K562 (cell line): Measurements from ENCODE around the gene CMIP. TPM values are rescaled to one million over a fixed set of nuclear protein-coding genes. Genes with fewer than 3 reads are reported as not detected.

Experiments used
- CBFB ChIP-seq: sonication (generic); formaldehyde crosslinking; IDR thresholded peaks from 2 replicates; pipeline ENCODE4 v1.4.0; 2020; ENCODE audit warnings: mild to moderate bottlenecking, missing genetic modification reagents
- DMBX1 ChIP-seq: fragments of 250-450 bp; sonication (Bioruptor Pico); IDR thresholded peaks from 2 replicates; pipeline ENCODE4 v1.8.0; 2022; ENCODE audit warnings: inconsistent platforms, mild to moderate bottlenecking, moderate library complexity, borderline replicate concordance
- DPF2 ChIP-seq: fragments of 450-650 bp; IDR thresholded peaks from 2 replicates; pipeline ENCODE4 v1.6.1; 2016
- MTA2 ChIP-seq: fragments of 450-650 bp; IDR thresholded peaks from 2 replicates; pipeline ENCODE4 v1.6.1; 2016; ENCODE audit warnings: low read depth
- NCOA1 ChIP-seq: fragments of 450-650 bp; IDR thresholded peaks from 2 replicates; pipeline ENCODE4 v1.6.1; 2016; ENCODE audit warnings: low read depth
- SAFB2 ChIP-seq: fragments of 200-400 bp; formaldehyde crosslinking; IDR thresholded peaks from 2 replicates; pipeline ENCODE4 v1.6.1; 2018; ENCODE audit warnings: borderline replicate concordance, low read length, low read depth, moderate library complexity; ENCODE audit not compliant: severe bottlenecking
- SMAD4 ChIP-seq: fragments of 250-450 bp; sonication (Bioruptor Pico); conservative IDR thresholded peaks from 2 replicates; pipeline ENCODE4 v1.8.0; 2021; ENCODE audit warnings: inconsistent platforms, mild to moderate bottlenecking, moderate library complexity
- ZC3H4 ChIP-seq: sonication (generic); formaldehyde crosslinking; IDR thresholded peaks from 2 replicates; pipeline ENCODE4 v1.9.0; 2021; ENCODE audit warnings: missing genetic modification reagents, borderline replicate concordance
- ZKSCAN8 ChIP-seq: fragments of 200-800 bp; sonication (Bioruptor generic); IDR thresholded peaks from 2 replicates; pipeline ENCODE4 v1.6.1; 2016; ENCODE audit warnings: missing genetic modification characterization, missing compliant biosample characterization
- ZNF24 ChIP-seq: fragments of 450-650 bp; IDR thresholded peaks from 2 replicates; pipeline ENCODE4 v1.6.1; 2016
- ZNF398 ChIP-seq: fragments of 250-450 bp; sonication (Bioruptor Pico); IDR thresholded peaks from 2 replicates; pipeline ENCODE4 v1.8.0; 2021; ENCODE audit warnings: moderate library complexity, mild to moderate bottlenecking, inconsistent platforms
- polyA plus RNA-seq, 8 experiments: library from polyadenylated mRNA; depleted of rRNA in 4 of 8; stranded (reverse) in 5 of 8; unstranded in 3 of 8; fragments of >200 nt; fragmentation: Nextera tagmentation in 2 of 8; fragmentation: Illumina TruSeq in 1 of 8; extraction: Ambion mirVana in 2 of 8; extraction: Trizol in 1 of 8; gene quantifications; 2 replicates each; pipeline versions ENCODE4 v1.2.1 to v1.2.3, GENCODE V29; 2011 to 2014; ENCODE audit warnings: inconsistent platforms in 1 of 8, missing spikeins in 1 of 8
- total RNA-seq, 7 experiments: library from RNA; depleted of rRNA in 6 of 7; stranded (reverse); fragments of >200 nt in 6 of 7; fragmentation: Illumina TruSeq in 2 of 7; extraction: Trizol in 2 of 7; gene quantifications; 2 replicates each; pipeline versions ENCODE4 v1.2.1 to v1.2.3, GENCODE V29; 2011 to 2021; ENCODE audit warnings: low replicate concordance in 1 of 7
- TF ChIP-seq, protein P1 (sequence below), 2 experiments: IDR thresholded peaks in 1 of 2; conservative IDR thresholded peaks in 1 of 2; 2 replicates each; pipeline ENCODE4 v1.6.1; 2016; ENCODE audit warnings: low read depth in 2 of 2, mild to moderate bottlenecking in 1 of 2, missing compliant biosample characterization in 1 of 2, missing genetic modification characterization in 1 of 2, moderate library complexity in 1 of 2
- TF ChIP-seq, protein P2 (sequence below), 2 experiments: fragments of 450-650 bp; IDR thresholded peaks; 2 replicates each; pipeline ENCODE4 v1.6.1; 2018; ENCODE audit warnings: mild to moderate bottlenecking in 2 of 2, low read depth in 1 of 2; ENCODE audit not compliant: partially characterized antibody in 2 of 2

Gene CMIP
- total and polyA plus RNA-seq, 9 of the 15 experiments (the other 6 are each of a cell fraction or from before 2014, with no cell fraction given) = 0.94 to 82.5 (median 10.3) TPM

DNA sequence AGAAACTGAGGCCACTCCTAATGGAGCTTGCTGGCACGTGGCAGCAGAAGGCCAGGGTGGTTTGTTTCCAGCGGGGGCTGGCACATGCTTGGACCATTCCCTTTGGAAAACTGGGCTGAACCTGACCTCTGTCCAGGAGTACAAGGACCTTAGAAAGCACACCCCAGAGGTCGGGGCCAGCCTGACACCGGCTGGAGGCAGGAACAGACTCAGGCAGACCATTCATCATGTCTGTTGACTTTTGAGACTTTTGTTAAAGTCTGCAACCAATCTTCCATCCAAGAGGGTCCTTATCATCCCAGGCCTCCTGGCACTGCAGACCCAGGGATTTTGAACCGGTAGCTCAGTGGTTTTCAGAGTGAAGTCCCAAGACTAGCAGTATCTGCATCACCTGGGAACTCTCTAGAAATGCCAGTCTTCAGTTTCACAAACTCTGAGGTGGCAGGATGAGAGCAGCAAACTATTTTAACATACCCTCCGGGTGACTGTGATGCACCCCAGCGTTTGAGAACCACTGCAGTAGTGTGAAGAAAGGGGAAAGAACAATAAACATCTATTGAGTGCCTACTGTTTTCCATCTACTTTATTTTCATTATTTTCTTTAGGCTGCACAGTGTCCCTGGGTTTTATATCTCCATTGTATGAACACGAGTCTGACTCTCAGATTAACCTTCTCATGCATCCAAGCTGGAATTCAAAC, 189.2 kb downstream of the CMIP start (continued):
- TF ChIP-seq, protein P1, sequence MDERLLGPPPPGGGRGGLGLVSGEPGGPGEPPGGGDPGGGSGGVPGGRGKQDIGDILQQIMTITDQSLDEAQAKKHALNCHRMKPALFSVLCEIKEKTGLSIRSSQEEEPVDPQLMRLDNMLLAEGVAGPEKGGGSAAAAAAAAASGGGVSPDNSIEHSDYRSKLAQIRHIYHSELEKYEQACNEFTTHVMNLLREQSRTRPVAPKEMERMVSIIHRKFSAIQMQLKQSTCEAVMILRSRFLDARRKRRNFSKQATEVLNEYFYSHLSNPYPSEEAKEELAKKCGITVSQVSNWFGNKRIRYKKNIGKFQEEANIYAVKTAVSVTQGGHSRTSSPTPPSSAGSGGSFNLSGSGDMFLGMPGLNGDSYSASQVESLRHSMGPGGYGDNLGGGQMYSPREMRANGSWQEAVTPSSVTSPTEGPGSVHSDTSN (CRISPR knock-in tag; IDR thresholded peaks at IDR 0.05; ENCODE audit: low read depth) = 0 out of 2 replicates have a peak, but pooled peaks have one; percentile 43
- TF ChIP-seq, protein P1 (tag; conservative IDR thresholded peaks at IDR 0.05; ENCODE audit: low read depth) = peak; percentile 87
- peak; percentile 97 for TF ChIP-seq ZKSCAN8 (CRISPR knock-in tag)
- peak; percentile 71 for TF ChIP-seq DPF2
- TF ChIP-seq ZNF398 (CRISPR knock-in tag) = no peak
- TF ChIP-seq, protein P2, sequence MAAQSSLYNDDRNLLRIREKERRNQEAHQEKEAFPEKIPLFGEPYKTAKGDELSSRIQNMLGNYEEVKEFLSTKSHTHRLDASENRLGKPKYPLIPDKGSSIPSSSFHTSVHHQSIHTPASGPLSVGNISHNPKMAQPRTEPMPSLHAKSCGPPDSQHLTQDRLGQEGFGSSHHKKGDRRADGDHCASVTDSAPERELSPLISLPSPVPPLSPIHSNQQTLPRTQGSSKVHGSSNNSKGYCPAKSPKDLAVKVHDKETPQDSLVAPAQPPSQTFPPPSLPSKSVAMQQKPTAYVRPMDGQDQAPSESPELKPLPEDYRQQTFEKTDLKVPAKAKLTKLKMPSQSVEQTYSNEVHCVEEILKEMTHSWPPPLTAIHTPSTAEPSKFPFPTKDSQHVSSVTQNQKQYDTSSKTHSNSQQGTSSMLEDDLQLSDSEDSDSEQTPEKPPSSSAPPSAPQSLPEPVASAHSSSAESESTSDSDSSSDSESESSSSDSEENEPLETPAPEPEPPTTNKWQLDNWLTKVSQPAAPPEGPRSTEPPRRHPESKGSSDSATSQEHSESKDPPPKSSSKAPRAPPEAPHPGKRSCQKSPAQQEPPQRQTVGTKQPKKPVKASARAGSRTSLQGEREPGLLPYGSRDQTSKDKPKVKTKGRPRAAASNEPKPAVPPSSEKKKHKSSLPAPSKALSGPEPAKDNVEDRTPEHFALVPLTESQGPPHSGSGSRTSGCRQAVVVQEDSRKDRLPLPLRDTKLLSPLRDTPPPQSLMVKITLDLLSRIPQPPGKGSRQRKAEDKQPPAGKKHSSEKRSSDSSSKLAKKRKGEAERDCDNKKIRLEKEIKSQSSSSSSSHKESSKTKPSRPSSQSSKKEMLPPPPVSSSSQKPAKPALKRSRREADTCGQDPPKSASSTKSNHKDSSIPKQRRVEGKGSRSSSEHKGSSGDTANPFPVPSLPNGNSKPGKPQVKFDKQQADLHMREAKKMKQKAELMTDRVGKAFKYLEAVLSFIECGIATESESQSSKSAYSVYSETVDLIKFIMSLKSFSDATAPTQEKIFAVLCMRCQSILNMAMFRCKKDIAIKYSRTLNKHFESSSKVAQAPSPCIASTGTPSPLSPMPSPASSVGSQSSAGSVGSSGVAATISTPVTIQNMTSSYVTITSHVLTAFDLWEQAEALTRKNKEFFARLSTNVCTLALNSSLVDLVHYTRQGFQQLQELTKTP (IDR thresholded peaks at IDR 0.05; ENCODE audit: low read depth in 1 of 2, partially characterized antibody in 2 of 2) = no peak
- TF ChIP-seq ZC3H4 (CRISPR knock-in tag) = no peak
- no peak for TF ChIP-seq SAFB2
- TF ChIP-seq SMAD4 (CRISPR knock-in tag) = peak; percentile 66
- peak; percentile 19; the same call in 1 of the 2 replicates for TF ChIP-seq NCOA1
- TF ChIP-seq MTA2 = peak; percentile 57
- TF ChIP-seq ZNF24 = no peak
- TF ChIP-seq DMBX1 (CRISPR knock-in tag) = peak; percentile 76; the same call in 1 of the 2 replicates
- TF ChIP-seq CBFB (CRISPR knock-in tag) = no peak
